GM18520 (cell line): ENCODE measurements around the gene BANP.
A peak's percentile ranks its signal among the peaks of the same experiment; 100 is the strongest.
"Not testable (repeated sequence)": the region's sequence is repeated elsewhere in the genome, so short reads cannot be mapped to it uniquely, and the experiment has no call there.

Experiments used
- ATAC-seq: cut with Tn5 transposase; IDR thresholded peaks from one replicate; pipeline ENCODE4 v1.9.1; 2021; ENCODE audit not compliant: unreplicated experiment

The BANP gene

DNA sequence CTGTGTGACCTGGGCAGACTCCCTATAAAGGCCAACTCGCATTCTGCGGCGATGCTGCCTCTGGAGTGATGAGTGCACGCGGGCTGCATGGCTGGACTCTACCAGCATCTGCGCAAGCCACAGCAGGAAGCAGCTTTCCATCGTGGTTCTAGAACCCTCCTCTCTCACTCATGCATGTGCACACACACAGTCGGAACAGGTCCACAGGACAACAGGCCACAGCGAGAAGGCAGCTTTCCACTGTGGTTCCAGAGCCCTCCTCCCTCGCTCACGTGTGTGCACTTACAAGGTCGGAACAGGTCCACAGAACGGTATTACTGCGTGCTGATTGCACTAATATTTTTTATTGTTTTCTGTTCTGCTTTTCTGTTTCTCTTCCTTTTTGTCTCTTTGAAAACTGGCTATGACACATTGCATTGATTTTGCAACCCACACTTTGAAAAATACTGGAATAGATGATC is 92.9 kb downstream of the BANP start:
- peak; percentile 26 for ATAC-seq

GRCh38 chr16:88045361-88045760 is 94.1 kb downstream of the BANP start:
- ATAC-seq: not testable (repeated sequence)

DNA sequence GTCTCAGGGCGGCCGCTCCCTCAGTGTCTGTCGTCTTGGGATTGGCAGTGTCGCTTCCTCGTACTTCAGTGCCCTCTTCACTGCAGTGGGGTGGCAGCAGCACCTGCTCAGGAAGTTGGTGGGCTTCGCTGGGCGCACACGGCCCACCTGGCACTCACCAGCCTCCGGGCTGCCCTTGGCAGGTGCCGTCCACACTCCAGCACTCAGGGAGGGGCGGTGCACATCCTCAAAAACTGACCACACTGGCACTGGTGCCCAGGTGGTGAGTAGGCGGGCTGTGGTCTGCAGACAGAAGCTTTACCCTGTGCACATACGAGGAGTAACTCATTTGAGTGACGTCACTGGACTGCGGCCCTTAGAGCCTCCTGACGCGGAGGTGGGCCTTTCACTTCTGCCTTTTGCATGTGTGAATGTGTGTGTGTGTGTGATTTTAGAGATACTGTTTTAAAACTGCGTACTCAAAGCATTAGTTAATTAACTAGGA is 94.6 kb downstream of the BANP start:
- peak; percentile 72 for ATAC-seq

DNA sequence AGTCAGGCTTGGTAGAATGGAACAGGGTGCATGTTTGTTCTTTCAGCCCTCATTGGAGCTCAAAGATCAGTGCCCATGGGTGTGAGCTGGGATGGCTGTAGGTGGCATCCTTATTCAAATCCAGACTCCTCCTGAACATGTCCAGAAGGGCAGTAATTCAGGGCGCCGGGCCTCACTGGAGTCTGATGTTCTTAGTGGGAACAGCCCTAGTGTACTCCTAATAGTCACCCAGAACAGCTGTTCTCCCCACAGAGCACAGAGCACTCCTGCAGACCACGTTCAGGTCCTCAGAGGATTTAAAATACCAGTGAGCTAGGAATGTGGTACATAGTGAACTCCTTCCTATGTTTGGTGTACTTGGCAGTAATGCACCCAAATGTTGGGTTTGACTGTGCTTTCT is 96.2 kb downstream of the BANP start:
- ATAC-seq: no peak

DNA sequence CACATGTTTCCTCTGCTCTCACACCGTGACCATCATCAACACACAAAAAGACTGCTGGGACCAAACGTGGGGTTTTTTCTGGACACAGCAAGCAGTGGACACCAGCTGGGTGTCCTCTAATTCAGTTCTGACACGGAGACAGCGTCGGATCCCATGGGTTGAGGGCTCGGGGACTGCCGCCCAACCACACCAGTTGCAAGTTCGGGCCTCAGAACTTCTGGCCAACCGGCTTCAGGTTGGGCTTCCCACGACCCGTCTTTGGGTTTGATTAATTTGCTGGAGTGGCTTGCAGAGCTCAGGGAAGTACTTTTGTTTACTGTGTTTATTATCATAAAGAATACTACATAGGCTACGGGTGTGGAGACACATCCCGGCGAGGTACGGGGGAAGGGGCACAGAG is 97.8 kb downstream of the BANP start:
- ATAC-seq: no peak

DNA sequence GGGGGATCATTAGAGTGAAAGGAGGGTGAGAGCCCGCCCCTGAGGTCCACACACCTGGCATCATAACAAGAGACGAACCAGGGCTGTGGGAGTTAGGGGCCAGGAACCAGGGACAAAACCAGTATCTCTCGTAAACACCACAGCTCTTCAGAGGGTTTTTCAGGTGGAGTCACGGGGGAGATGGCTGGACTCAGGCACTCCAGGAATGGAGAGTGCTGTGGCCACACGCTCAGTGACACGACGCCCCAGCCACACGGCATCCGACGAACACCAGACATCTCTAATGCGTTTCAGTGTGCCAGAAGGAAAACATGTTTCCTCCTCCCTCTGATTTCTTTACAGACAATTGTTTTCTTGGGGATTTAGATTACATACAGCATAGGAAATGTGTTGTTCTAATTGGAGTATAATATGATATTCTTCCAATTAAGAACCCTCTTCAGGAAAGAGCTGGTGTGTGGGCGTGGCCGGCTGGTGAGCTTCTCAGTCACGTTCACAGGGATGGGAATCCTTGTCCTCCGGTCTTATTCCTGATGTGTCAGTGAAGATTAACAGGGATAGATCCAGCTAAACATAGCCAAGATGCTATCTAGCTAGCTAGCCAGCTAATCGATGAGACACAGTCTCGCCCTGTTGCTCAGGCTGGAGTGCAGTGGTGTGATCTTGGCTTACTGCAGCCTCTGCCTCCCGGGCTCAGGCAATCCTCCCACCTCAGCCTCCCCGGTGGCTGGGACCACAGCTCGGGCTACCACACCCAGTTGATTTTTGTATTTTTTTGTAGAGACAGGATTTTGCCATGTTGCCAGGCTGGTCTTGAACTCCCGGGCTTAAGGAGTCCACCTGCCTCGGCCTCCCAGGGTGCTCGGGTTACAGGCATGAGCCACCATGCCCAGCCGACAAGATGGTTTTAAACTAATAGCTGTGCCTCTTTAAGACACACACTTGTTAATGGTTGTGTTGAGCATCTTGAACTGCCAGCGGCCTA is 98.6 kb downstream of the BANP start:
- ATAC-seq: no peak

DNA sequence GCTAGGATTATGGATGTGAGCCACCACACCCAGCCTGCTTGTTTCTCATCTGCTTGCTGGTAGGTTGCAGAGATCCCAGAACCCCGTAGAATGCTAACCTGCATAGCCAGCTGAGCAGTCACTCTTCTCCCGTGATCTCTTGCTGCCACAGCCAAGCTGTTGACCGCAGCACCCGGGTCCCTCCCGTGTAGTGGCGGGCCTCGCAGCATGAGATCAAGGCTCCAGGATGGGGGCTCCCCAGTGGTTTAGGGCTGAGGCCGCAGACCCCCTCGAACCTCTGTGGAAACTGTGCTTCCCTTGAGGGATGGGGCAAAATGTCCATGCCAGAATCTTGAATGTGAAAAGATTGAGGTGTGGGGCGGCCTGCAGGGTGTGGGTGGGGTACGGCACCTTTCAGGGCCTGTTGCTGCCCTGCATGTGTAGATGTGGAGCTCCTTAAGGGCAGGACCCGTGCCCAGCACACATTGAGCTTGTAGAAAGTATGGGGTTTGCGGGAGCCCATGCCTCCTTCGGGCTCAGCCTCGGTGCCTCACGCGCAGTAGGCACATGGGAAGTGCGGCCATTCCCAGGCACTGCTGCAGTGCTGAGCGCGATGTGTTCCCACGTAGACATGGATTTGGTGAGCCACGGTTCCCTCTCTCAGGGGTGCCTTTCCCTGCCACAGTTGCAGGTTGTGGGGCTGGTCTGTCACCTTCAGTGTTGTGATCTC is 99.9 kb downstream of the BANP start:
- ATAC-seq: no peak

- no peak for ATAC-seq
Measured at GRCh38 chr16:88052661-88053060, 101.4 kb downstream of the BANP start.

DNA sequence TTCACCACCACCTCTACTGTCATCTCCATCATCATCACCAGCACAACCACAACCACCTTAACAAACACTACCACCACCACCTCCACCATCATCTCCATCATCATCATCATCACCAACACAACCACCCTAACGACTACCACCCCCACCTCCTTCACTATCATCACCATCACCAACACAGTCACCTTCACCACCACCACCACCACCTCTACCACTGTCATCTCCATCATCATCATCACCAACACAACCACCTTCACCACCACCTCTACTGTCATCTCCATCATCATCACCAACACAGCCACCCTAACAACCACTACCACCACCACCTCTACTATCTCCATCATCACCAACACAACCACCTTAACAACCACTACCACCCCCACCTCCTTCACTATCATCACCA is 102.2 kb downstream of the BANP start:
- ATAC-seq: not testable (repeated sequence)

GRCh38 chr16:88055356-88055755 is 104.1 kb downstream of the BANP start:
- no peak for ATAC-seq

DNA sequence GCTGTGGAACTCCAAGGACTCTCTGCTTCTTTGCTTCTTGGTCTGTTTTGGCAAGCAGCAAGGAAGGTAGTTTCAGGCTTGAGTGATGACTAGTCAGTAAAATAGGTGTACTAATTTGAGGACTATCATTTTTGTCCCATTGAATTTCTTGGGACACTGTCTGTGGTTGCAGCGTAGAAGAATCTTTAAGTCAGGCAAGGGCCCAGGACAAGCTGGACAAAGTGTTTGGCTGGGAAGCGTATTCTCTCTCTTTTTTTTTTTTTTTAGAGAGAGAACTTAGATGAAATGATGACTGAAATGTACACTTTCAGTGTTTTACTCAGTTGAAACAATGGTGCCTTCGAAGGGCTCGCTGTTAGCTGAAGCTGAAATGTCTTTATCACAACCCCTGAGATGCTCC is 105.0 kb downstream of the BANP start:
- ATAC-seq: no peak

- ATAC-seq: no peak
Measured at GRCh38 chr16:88057656-88058055, 106.4 kb downstream of the BANP start.

DNA sequence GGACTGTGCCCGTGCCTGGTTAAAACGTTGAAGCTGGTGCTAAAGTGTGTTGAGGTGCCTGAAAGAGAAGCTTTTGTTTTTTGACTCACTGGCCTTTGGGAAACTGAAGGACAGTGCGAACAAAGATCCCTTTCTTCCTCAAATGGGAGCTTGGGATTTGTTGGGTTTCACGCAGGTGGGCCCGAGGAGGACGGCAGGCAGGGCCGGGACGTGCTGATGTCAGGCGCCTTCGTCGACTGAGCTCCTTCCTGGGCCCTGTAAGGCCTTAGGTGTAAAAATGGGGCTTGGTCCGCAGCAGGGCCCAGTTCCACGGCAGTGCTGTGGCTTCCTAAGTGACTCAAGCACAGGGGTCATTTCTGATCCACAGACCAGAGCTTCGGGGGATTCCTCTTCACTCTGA is 106.9 kb downstream of the BANP start:
- ATAC-seq: no peak

- ATAC-seq: no peak
Measured at GRCh38 chr16:88058817-88059216, 107.6 kb downstream of the BANP start.

DNA sequence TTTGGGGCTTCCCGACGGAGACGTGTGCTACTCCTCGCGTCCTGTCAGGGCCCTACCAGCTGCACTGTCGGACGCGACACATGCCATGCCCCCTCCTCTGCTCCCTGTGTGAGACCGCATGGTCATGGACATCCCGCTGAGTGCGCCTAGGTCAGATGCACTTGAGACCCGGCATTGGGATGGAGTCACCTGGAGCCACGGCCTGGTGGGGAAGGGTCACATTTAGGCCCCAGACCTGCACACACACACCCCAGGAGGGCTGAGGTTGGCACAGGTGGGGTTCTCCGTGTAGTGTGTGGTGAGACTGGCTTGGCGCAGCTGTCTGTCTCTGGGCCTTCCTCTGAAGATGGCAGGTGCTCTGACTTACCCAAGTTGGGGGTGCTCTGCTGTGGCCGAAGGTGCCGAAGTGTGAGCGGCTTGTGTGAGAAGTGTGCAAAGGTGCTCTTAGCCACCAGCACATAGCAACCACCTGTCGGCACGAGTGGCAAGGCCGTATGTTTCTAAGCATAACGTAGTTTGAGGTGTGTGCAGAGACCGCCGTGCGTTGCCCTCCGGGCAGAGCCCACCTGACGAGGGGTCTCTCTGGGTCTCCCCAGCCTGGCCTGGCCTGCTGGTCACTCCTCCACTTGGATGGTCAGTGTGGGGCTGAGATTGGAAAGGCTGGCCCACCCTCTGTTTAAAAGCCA is 108.6 kb downstream of the BANP start:
- ATAC-seq: no peak

- ATAC-seq: no peak
Measured at GRCh38 chr16:88060524-88061219, 109.4 kb downstream of the BANP start.

GRCh38 chr16:88061346-88062110 is 110.3 kb downstream of the BANP start:
- no peak for ATAC-seq

DNA sequence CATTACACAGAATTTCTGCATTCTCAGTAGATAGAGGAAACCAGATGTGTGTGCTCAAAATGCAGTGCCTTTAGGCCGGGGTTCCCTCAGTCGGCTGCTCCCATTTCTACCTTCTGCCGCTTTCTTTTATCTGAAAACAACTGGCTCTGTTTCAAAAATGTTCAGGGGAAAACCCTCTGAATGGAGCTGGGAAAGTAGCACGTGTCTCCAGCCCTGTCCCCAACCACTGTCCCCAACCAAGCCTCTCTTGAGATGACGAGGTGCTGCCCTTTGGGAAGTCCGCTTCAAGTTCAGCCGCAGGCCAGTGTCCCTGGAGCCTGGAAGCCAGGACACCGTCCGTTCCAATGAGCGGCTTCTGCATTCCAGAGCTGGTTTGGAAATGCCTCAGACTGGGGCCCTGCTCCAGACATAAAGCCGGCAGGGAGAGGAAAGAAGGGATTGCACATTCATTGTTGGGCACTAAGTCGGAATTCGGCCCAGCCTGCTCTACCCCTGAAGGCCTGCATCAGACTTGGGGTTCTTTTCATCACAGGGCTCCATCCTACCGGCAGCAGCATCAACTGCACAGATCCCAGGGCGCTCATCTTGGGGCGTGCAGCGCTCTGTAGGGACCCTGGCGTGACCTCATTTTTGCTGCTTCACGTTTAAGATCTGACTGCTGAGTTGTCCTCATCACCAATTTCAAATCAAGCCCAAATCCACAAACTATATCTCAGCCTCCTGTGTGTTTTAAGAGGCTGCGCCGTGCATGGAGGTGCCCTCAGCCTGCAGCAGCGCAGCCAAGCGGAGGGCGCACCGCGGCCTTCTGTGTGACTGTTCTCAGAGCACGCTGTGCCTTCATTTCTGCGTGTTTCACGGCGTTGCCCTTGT is 111.3 kb downstream of the BANP start:
- ATAC-seq: no peak

DNA sequence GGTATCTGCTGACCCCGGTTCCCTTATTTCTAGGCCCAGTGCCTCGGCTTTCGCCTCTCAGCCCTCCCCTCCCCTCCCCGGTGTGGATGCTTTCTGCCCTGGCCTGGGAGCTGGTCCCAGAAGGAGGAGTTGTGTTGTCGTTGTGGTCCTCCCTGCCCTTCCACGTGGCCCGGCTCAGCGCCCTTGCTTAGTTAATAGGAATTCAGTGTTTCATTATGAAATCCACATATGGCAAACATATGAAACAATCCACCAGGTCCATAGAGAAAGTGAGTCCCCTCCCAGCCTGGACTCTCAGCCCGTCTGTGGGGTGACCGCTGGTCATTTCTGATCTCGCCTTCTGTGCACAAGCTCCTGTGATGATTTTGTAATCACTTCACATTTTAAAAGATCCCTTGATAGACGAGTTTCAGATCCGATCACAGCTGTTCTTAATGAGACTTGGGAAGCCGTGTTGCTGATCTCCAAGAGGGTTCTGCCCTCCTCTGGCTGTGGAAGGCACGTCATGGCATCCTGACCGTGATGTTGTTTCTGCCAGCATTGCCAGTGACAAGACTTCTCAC is 112.1 kb downstream of the BANP start:
- ATAC-seq: no peak
